GM04503 (cell line): Measurements from ENCODE around the gene SRD5A1.

ENCODE experiments used
- DNase-seq: peaks from one replicate; pipeline ENCODE4 v3.0.0-alpha.2; 2012; ENCODE audit warnings: low read depth

SRD5A1 gene

DNA sequence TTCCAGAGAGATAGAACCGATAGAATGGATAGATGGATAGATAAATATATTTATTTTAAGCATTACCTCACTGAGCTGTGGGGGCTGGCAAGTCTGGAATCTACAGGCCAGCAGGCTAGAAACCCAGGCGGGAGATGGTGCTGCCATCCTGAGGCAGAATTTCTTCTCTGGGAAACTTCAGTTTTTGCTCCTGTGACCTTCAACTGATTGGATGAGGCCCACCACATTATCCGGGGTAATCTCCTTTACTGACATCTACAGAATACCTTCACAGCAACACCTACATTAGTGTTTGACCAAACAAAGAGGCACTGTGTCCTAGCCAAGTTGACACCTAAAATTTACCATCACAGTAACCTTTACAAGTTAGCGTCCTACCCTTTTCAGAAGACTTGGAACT lies 50.8 kb downstream of the SRD5A1 start:
- no peak for DNase-seq

DNA sequence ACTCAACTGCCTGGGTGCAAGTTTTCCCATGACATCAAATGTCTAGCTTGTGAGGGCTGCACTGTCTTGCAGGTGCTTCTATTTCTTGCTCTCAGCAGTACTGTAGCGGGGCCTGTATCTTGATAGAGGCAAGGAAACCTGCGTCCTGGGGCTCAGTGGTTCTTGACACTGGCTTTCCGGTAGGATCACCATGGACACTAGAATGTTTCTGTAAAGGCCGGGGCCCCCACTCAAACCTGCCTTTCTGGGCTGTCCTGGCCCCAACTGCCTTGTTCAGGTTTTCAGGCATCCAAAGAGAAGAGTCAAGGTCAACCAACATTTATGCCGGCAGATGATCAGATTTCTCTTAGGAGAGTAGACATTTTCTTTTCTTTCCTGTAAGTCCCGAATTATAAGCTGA lies 53.3 kb downstream of the SRD5A1 start:
- no peak for DNase-seq

DNA sequence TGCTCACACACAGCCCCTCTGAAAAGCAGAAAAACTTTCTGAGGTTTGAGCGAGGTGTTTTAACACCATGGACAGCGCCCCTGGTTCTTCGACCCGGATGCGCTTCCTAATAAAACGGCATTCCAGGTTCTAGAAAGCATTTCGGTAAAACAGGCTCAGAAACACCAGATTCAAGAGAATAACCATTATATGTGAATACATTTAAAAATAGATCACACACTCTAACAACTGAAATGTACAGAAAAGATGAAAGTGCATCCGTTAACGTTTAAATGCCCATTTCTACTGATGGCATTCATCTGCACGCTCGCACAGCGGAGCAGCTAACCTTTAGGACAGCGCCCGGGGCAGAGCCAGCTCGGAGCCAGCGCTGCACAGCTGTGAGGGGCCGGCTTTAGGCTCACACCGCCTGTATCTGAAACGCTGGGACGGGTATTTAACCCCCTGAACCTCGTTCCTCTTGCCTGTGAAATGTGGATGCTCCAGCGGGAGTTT lies 53.7 kb downstream of the SRD5A1 start:
- DNase-seq, result peak; percentile 11

DNA sequence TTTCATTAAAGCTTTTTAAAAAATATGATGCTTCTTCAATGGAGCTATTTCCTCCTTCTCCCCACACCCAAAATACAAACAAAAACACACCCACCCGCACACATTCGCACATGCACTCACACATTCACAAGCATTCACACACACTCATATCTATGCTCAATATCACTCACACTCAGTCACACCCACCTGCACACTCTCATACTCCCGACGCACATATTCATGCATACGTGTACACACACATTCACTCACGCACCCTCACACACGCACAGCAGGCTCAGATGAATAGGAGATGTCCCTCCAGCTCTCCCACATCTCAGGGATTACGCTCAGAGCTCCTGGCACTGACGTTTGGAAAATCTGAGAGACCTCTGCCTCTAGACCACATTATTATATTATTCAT lies 54.3 kb downstream of the SRD5A1 start:
- no peak for DNase-seq

DNA sequence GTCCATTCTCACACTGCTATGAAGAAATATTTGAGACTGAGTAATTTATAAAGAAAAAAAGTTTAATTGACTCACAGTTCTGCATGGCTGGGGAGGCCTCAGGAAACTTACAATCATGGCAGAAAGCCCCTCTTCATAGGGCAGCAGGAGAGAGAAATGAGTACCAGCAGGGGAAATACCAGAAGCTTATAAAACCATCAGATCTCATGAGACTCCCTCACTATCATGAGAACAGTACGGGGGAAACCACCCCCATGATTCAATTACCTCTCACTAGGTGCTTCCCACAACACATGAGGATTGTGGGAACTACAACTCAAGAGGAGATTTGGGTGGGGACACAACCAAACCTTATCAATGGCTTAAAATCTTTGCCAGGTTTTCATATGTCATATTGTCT lies 59.7 kb downstream of the SRD5A1 start:
- no peak for DNase-seq

DNA sequence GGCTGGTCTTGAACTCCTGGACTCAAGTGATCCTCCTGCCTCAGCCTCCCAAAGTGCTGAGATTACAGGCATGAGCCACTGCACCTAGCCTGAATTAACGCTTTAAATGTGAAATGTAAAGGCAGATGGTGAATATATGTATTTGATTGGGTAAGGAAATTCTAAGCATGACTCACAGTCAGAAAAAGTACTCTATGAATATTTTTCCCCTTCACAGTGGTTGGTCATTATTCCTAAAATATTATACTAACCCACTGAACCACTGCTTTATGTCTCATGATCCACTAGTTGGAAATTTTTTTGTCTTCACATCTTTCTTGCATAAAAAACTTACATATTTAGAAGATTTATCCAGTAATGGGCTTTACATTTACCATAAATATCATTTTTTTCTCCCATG lies 65.5 kb downstream of the SRD5A1 start:
- DNase-seq, result no peak

DNA sequence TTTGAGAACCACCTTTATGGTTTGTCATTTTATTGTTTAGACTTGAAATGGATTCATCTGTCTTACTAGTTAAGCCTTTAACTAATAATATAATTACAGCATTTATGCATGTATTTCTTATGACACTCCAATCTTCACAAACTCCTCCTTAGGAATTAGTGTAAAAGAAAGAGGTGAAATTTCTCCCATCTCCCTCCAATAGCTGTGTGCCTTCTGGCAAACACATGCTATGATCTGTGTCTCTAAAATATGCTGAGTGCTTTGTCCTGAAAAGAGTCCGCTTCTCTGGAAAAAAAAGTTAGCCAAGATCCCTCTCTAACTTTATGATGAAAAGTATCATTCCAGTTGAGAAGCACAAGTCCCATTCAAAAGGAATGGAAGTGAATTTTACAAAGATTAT lies 66.1 kb downstream of the SRD5A1 start:
- DNase-seq, result no peak

DNA sequence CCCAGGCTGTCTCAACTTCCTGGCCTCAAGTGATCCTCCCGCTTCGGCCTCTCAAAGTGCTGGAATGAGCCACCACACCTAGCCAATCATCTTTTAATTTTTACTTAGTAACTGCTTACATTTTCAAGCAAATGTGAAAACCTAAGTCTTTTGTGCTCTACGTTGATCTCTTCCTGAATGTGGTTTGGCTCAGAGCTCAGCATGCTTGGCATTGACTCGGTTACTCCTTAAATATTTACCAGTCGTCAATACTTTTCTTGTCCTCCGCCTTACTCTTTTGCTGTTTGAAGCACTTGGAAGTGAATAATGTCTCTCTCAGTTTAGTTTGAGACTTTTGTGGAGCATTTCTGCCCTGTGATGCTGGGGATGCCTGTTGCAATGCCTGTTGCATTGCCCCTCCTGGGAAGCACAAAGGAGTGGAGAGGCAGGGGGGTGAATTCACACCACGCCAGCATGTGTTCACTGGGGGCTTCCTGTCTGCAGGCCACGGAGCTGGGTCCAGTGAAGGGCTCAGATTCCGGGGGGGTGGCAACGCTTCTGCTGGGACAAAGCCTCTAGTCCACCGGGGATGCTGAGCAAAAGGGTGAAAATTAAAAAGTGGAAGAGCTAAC lies 66.9 kb downstream of the SRD5A1 start:
- DNase-seq, result no peak

DNA sequence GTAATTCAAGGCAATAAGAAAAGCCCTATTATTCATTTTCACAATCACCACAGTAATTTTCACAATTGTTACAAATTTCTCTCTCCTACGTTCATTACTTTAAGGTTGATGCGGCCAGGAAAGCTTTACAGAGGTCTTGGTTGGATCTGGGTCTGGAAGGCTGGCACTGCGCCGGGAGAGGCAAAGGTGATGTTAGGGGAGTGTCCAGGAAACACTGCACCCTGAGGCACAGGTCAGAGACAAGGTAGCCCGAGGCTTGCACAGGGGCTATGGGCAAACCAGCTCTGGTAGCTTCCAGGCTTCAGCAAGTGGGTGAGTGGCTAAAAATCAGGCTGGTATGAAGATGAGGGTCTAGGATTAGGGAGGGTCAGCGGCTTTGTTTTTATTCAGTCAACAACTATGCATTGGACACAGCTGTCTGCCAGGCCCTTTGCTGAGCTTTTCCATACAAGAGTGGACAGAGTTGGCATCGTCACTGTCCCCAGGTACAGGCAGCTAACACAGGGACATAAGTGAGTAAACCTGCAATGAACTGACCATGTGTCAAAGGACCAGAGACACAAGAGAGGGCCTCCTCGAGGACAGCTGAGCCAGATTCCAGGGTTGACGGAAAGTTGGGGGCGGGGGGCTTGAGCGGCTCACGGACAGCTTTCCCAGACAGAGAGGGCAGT lies 67.6 kb downstream of the SRD5A1 start:
- DNase-seq, result no peak

DNA sequence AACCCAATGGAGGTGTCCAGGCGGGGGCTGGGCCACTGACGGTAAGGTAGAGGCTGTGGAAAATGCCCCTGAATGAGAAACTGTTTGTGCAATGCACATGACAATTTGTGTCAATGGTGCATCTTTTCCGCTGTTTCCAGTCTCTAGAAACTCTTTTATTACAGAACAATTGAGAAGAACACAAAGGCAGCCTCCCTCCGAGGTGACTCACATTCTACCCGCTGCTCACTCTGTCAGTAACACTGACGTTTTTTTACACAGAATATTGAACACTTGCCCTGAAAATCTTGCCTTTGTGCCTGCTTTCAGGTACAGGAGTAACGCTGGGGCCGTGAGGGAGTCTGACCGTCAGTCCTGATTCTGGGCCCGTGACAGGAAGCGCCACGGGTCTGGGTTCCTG lies 68.3 kb downstream of the SRD5A1 start:
- no peak for DNase-seq

DNA sequence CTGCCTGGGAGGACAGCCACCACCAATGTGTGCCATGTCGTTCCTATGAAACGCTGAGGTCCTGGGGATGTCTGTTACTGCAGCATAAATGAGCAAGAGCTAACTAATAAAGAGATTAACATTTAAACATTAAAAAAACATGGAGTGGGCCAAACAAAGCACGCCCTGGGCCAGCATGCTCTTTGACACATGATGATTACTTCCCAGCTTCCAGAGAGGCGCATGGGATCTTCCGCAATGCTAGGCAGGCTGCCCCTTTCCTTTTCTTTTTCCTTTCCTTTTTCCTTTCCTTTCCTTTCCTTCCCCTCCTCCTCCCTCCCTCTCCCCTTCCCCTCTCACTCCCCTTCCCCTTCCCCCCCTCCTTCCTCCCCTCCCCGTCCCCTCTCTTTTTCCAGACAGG lies 69.4 kb downstream of the SRD5A1 start:
- DNase-seq, result no peak

DNA sequence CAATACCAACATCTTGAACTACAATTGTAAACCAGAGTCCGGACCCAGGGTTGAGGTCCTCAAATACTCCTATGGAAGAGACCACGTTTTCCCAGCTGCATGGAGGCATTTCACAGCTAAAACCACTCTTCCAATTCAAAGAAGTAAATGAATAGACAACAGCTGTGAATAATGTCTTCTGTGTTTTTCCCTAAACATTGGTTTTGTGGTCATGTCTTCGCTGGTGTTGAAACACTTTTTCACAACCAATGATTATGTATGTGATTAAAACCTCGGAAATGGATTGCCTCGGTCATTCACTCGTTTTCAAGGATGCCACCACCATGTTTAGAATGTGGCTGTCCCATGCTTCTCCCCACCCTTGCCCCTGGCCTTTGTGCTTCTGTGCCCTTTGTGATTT lies 70.6 kb downstream of the SRD5A1 start:
- no peak for DNase-seq

DNA sequence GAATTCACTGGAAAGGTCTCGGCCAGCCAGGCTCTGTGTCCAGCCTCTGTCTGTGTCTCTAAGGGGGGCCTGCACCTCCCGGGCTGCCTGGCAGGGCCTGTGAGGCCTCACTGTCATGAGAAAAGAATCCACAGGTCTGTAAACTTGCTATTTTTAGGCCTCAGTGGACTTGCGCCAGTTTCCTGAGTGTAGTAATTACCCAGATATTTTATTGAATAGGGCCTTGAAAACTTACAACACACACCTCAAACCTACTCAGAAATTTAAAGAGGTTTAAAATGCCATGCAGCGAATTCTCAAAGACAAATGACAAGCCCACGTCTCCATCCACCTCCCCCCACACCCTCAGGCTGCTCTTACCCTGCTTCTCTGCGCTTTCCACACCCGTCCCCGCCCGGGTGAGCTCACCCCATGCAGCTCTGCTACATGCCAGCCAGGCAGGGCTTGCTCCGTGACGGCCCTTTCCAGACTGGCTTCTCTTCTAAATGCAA lies 71.2 kb downstream of the SRD5A1 start:
- peak; percentile 64 for DNase-seq

DNA sequence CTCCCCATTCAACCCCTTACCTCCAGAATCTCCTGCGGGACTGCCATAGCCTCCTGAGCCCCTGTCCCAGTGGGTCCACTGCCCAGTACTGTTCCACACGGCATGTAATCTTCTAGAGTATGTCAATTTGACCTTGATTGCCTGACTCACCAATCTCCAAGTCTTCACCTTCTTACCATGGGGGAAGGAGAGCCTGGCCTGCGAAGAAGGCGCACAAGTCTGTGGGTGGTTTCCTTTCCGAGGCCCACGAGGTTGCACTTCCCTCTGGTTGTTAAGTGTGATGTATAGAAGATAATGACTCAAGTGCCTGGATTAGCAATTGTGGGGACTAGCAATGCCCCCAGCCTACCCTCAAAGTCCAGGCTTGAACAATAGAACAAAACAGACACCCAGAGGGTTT lies 71.8 kb downstream of the SRD5A1 start:
- DNase-seq, result no peak

DNA sequence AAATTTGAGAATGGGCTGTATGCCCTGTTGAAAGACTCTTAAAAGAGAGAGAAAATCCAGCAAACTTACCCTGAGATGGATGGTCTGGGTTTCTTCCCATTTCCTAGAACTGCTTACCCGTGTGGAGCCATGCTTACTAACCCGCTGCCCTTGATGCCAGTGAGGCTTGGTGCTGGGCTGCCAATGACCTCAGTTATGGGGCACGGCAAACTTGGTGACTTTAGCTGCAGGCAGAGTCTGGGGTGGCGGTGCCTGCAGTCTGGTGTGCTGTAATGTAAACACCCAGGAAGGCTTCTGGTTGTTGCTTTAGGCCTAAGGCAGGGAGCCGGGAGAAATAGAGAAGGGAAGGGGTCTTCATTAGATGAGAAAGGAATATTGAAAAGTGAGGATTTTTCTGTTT lies 72.7 kb downstream of the SRD5A1 start:
- no peak for DNase-seq

DNA sequence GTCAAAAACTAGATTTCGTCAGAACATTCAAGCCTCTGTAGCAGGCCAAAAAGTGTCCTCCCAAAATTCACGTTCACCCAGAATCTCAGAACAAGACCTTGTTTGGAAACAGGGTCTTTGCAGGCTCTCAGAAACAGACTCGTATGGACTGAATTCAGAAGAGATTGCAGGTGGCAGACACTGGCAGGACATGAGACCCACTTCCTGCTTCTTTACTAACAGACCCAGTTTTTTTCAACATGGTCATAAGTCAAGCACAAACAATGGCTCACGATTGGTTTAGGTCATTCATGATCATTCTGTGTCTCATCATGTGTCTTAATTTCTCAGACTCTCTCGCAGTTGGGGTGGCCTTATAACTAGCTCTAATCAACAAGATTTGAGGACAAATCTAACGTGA lies 74.6 kb downstream of the SRD5A1 start:
- no peak for DNase-seq

DNA sequence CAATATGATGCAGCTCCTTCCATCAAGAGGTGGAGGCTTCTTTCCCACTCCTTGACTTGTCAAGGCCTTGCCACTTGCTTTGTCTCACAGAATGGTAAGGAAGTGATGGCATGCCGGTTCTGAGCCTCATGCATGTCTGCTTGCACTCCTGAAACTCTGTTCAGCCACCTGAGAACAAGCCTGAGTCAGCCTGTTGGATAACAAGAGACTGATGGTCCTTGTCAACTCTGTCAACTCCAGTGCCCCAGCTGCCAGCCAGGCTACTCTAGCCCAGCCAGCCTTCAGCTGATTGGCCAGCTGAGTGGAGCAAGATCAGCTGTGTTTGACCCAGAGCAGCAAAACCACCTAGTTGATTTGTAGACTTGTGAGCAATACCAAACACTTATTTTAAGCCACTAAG lies 75.6 kb downstream of the SRD5A1 start:
- DNase-seq, result no peak

DNA sequence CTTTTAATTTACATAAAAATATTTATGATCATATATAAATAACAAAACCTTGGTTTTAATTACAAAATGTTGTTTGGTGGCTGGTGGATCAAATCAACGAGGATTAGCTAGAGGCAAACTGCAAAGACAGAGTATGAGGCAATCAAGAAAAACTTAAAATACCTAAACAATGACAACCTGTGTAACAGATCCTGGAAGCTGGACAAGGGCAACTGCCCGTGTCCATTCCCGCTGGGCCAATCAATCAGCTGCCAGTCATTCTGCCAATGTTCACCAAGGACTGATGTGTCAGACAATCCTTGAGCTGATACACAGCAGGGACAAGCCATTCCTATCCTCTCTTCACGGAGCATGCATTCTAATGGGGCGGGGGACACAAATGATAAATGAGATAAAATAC lies 76.8 kb downstream of the SRD5A1 start:
- no peak for DNase-seq

DNA sequence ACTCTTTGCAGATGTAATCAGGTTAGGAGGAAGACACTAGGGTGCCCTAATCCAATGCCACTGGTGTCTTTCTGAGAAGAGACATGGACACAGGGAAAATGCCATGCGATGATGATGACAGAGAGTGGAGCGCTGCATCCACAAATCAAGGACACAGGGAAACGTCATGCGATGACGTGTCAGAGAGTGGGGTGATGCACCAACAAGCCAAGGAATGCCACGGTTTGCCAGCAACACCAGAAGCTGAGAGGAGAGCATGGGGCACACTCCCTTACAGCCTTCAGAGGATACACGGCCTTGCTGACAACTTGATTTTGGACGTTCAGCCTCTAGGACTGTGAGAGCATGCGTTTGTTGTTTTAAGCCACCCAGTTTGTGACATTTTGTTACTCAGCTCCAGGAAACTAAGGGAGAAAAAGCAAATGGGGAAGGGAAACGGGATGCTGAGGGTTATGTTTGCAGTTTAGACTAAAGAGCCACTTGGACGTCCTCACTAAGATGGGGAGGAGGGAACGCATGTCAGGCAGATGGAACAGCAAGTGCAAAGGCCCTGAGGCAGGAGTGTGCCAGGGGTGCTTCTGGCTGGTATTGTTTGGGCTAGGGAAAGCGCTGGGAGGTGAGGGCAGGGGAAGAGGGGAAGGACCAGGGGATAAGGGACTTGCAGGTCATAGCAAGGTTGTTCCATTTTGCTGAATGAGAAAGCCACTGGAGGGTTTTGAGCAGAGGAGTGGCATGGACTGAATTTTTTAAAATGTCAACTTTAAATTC lies 77.5 kb downstream of the SRD5A1 start:
- DNase-seq, result no peak

DNA sequence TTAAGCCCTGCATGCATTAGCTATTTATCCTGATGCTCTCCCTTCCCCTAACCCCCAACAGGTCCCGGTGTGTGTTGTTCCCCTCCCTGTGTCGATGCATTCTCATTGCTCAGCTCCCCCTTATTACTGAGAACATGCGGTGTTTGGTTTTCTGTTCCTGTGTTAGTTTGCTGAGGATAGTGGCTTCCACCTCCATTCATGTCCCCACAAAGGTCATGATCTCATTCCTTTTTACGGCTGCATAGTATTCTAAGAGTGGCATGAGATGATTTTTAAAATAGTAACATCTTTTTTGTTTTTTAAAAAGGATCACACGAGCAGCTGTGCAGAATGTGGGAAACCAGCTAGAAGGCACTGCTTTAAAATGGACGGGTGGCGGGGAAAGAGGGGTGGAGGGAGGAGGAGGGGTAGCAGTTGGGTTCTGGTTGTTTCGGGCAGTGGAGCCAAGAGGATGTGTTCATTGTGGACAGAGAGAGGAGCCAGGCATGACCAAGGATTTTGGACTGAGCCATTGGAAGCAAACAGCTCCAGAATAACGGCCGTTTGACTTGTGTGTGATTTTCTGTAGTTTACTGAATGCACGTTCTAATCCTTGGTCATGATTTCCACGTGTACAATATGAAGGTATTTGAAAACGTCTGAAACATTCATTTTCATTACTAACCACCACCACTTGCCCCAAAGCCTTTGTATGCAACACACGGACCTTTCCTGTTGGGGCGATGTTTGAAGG lies 78.3 kb downstream of the SRD5A1 start:
- DNase-seq, result no peak

DNA sequence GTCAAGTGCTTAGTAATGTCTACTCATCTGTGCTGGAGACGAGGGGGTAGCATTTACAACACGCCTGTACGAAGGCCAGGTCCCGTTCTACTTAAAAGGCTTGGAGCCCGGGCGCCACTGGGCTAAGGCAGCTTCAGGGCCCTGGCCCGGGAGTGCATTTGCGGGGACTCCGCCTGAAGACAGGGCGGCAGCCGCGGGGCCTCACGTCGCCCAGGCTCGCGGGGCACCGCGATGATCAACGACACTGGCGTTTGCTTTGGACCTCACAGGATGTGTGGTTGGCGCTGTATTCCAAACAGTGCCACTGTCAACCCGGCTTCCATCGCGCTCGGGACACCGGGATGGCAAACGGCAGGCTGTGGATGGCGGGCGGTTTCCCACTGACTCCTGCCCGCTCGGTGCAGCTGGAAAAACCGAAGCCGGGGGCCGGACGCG lies 78.9 kb downstream of the SRD5A1 start:
- no peak for DNase-seq

DNA sequence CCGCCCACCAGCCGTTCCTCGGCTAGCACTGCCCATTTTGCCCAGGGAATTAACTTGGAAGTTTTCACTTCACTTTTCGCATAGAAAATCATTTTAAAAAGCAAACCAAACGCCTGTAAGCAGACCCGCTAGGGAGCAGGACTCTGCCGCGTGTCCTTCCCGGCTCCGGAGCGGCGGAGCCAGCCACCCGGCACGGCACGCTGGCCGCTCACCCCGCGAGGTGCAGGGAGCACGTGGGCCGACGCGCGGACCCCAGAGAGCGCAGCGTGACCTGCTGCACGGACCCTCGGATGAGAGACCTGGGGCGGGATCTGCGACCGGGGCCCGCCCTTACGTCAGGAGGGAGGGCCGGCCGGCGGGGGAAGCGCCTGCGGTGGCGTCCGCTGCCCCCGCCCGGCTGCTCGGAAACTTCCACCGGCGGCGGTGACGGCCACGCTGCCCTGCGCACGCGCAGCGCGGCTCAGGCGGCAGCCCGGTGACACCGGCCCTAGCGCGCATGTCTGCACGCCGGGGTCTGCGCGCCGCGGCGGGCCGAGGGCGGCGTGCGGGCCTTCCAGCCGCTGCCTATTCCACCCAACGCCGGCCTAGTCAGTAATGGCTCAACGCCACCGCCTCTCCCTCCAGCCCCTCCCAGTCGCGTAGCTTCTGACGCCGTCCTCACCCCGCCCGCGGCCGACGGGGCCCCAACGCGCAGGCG lies 79.5 kb downstream of the SRD5A1 start:
- peak; percentile 64 for DNase-seq
